K562 treated with DMSO at 1 percent for 12 hours (cell line): ENCODE measurements around the gene GPR4. TPM values are rescaled to one million over a fixed set of nuclear protein-coding genes. Genes with fewer than 3 reads are reported as not detected.

ENCODE experiments used
- total RNA-seq: library from RNA; unstranded; fragments of 300-600 nt; gene quantifications from 2 replicates; pipeline ENCODE4 v1.2.3, GENCODE V29; 2022; ENCODE audit not compliant: insufficient read depth

Gene GPR4
- not detected in 2 replicates for total RNA-seq

DNA sequence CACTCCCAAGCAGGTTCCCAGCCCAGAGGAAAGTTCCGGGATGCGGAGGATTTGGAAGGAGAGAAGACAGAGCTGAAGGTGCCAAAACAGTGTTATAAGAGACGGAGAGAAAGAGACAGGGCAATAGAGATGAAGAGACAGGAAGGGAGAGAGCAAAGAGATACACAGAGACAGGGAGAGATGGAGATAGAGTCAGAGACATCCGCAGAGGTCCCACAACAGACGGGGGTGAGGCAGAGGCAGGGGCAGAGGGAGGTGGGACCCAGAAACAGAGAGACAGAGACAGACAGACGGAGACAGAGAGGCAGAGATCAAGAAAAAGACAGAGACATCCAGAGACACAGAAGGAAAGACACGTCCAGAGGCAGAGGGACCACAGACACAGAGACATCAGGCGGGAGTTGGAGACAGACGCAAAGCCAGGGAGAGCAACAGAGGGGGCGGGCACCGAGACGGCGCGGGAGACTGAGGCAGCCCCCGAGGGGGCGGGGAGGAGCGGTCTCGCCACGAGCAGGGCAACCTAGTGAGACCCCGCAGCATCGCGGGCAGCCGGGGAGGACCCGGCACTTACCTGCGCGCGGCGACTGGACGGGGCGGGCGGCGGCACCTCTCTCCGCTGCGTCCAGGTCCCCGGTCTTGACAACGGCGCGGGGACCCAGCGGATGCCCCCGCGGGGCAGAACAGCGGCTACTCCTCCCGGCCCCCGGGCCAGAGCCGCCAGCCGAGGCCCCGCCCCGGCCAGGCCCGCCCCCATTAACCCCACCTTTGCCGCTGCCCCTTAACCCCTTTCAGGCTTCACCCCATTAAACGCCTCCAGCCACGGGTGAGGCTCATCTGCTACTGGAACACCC, at the start of gene GPR4:
TSS of gene GPR4 (minus strand) at position 689 of the 851 bp plus-strand sequence. CDS start 10,346 bp downstream, outside the sequence.

DNA sequence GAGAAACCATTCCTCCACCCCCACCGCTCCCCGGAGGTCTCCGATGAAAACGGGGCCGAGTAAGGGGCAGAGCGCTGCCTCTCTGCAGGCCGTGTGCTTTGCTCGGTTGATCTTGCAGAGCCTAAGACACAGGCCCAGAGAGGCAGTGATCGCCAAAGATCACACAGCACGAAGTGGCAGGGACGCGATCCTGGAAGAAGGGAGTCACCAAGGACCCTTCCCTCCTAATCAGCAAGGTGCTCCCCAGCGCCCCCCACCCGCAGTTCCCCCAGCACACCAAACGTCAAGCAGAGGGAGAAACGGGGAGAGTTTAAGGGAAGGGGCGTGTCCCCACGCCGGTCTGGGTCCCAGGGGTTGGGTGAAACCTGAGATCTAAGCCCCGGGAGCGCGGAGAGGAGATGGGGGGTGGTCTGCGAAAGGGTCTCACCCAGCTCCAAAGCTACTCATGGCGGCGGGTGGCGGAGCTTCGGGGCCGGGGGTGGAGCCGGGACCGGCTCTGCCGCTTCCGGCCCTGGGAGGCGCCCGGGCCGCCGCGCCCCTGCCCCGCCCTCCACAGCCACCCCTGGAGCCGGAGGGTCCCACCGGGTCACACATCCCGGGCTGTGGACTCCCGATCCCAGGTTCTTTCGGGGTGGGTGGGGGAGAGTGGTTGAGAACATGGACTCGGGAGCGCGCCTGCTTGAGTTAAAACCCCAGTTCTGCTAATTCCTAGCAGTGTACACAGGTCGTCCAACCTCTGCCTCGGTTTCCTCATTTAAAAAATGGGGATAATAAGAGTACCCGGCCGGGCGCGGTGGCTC, 37.1 kb upstream of the GPR4 start, which contains the start of gene EML2:
TSS of gene EML2 (minus strand) at position 468 of the 800 bp plus-strand sequence. CDS start at position 447, 21 bp downstream.

DNA sequence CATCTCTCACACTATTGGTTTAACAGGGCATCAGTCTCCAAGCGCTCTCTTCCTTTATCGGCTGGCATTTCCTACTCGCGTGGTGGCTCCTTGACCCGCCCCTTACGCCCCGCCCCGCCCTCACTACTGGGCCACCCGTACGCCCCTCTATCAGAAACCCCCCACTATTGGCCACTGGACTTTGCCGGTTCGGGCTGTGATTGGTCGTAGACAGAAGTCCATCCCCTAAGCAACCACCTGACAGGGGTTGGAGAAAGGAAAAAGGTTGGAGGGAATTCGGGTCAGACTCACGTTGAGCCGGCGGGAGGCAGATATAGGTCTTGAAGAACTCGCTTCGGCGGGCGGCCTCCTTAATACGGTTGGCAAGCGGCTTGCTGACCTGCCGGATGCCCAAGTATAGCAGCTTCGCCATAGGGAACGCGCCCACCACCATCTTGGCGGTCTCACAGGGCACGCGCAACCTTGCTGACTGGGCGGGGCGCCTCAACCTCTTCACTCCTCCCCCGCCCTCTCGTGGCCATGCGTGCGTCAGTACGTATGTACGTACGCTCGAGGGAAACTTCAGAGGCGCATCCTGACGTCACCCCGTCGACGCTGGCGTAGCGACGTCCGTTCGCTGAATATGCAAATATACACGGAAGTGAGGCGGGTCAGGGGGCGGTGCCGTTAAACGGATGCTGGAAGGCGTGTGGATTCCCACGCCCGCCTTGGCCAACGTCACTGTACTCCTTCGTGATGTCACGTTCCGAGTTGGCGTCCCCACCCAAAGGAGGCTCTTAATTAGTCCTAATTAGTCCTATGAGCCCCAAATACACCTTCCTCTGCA, 17.5 kb downstream of the GPR4 start, which contains the start of gene OPA3:
TSS of gene OPA3 (minus strand) at position 471 of the 826 bp plus-strand sequence. CDS start at position 433, 38 bp downstream.

Other genes starting within 250 kb of the GPR4 start
- 24.6 and 32.3 TPM in 2 replicates for gene ERCC2, start 231.6 kb downstream of the GPR4 start, total RNA-seq
- 14.7 and 18.9 TPM in 2 replicates for gene PPP1R13L, start 197.1 kb downstream of the GPR4 start, total RNA-seq
- 0.98 and 3.0 TPM in 2 replicates for gene POLR1G, start 195.6 kb downstream of the GPR4 start, total RNA-seq
- 55.7 and 65.2 TPM in 2 replicates for gene ERCC1, start 178.3 kb downstream of the GPR4 start, total RNA-seq
- gene FOSB, start 134.2 kb downstream of the GPR4 start, total RNA-seq = 1.1 and 1.5 TPM in 2 replicates
- 66.8 and 81.5 TPM in 2 replicates for gene RTN2, start 105.2 kb downstream of the GPR4 start, total RNA-seq
- 8.9 and 12.3 TPM in 2 replicates for gene PPM1N, start 103.8 kb downstream of the GPR4 start, total RNA-seq
- gene VASP, start 94.7 kb downstream of the GPR4 start, total RNA-seq = 106 and 111 TPM in 2 replicates
- gene OPA3, start 17.4 kb downstream of the GPR4 start, total RNA-seq = 6.0 and 15.1 TPM in 2 replicates
- 46.6 and 69.9 TPM in 2 replicates for gene EML2, start 37.2 kb upstream of the GPR4 start, total RNA-seq
- 7.3 and 23.2 TPM in 2 replicates for gene GIPR, start 66.0 kb upstream of the GPR4 start, total RNA-seq
- 589 and 1,120 TPM in 2 replicates for gene SNRPD2, start 89.7 kb upstream of the GPR4 start, total RNA-seq
- 23.9 and 24.7 TPM in 2 replicates for gene QPCTL, start 90.5 kb upstream of the GPR4 start, total RNA-seq
- gene FBXO46, start 128.7 kb upstream of the GPR4 start, total RNA-seq = 12.9 and 19.2 TPM in 2 replicates
- gene MEIOSIN, start 131.2 kb upstream of the GPR4 start, total RNA-seq = 0.58 and 0.67 TPM in 2 replicates
- 19.0 and 23.3 TPM in 2 replicates for gene SIX5, start 167.0 kb upstream of the GPR4 start, total RNA-seq
- gene DMPK, start 180.3 kb upstream of the GPR4 start, total RNA-seq = 65.5 and 70.4 TPM in 2 replicates
- gene DMWD, start 190.6 kb upstream of the GPR4 start, total RNA-seq = 16.9 and 47.7 TPM in 2 replicates
- gene RSPH6A, start 213.1 kb upstream of the GPR4 start, total RNA-seq = not detected in 2 replicates